Neural progenitor cell (in vitro differentiated cells): ENCODE data around the gene LBX2.

Experiments
- CTCF ChIP-seq: fragments of 200-600 bp; sonication (generic); IDR thresholded peaks from 2 replicates; pipeline ENCODE4 v1.5.1; 2017; ENCODE audit warnings: antibody characterized with exemption, mild to moderate bottlenecking
- EZH2 ChIP-seq: fragments of 200-600 bp; sonication (generic); IDR thresholded peaks from 2 replicates; pipeline ENCODE4 v1.6.1; 2017; ENCODE audit warnings: antibody characterized with exemption, mild to moderate bottlenecking, moderate library complexity
- EZH2phosphoT487 ChIP-seq: fragments of 200-600 bp; sonication (generic); IDR thresholded peaks from 2 replicates; pipeline ENCODE4 v1.6.1; 2017; ENCODE audit warnings: antibody characterized with exemption

GRCh38 chr2:74516650-74517049 lies 17.2 kb upstream of the LBX2 start:
- TF ChIP-seq CTCF (no peak), EZH2 (no peak), EZH2phosphoT487 (no peak)
